Naive B cell (primary cell): Measurements from ENCODE around the gene ZNRD2. TPM values are rescaled to one million over a fixed set of nuclear protein-coding genes. Genes with fewer than 3 reads are reported as not detected.
"Not testable (repeated sequence)": the region's sequence is repeated elsewhere in the genome, so short reads cannot be mapped to it uniquely, and the experiment has no call there.

Experiments
- ATAC-seq, 2 donors: fragments of 150-1000 bp; cut with Tn5 transposase; 2 replicates each; pipeline ENCODE4 v1.10.0; 2021; ENCODE audit warnings: low read depth in 2 of 2, mild to moderate bottlenecking in 2 of 2, moderate library complexity in 2 of 2
- DNase-seq: peaks from one replicate; pipeline ENCODE4 v3.0.0; 2022
- H3K27ac Mint-ChIP-seq, 6 donors: one replicate each; pipeline ENCODE4 v1.8.0; 2020 to 2022; ENCODE audit warnings: mild to moderate bottlenecking in 6 of 6, mixed read lengths in 6 of 6, moderate library complexity in 5 of 6, inconsistent platforms in 2 of 6
- H3K27me3 Mint-ChIP-seq, 3 donors: one replicate each; pipeline ENCODE4 v1.8.0; 2021 to 2022; ENCODE audit warnings: mixed read lengths in 3 of 3, mild to moderate bottlenecking in 1 of 3
- H3K36me3 Mint-ChIP-seq, 2 donors: one replicate each; pipeline ENCODE4 v1.8.0; 2020 to 2022; ENCODE audit warnings: mixed read lengths in 2 of 2, inconsistent platforms in 1 of 2, mild to moderate bottlenecking in 1 of 2
- H3K4me1 Mint-ChIP-seq, 3 donors: one replicate each; pipeline ENCODE4 v1.8.0; 2020 to 2022; ENCODE audit warnings: mixed read lengths in 3 of 3, inconsistent platforms in 1 of 3, mild to moderate bottlenecking in 1 of 3, moderate library complexity in 1 of 3
- H3K4me3 Mint-ChIP-seq, 8 donors: one replicate each; pipeline ENCODE4 v1.8.0; 2020 to 2022; ENCODE audit warnings: mild to moderate bottlenecking in 8 of 8, mixed read lengths in 8 of 8, moderate library complexity in 8 of 8, inconsistent platforms in 2 of 8
- H3K9me3 Mint-ChIP-seq, 7 donors: one replicate each; pipeline ENCODE4 v1.8.0; 2020 to 2022; ENCODE audit warnings: mixed read lengths in 7 of 7, mild to moderate bottlenecking in 5 of 7, inconsistent platforms in 2 of 7, moderate library complexity in 1 of 7
- polyA plus RNA-seq, 6 donors: library from polyadenylated mRNA; unstranded; fragments of 300-500 nt; fragmentation: Illumina TruSeq; gene quantifications; one replicate each; pipeline ENCODE4 v1.2.3, GENCODE V29; 2021; ENCODE audit warnings: low read depth in 6 of 6

The ZNRD2 gene, protein sequence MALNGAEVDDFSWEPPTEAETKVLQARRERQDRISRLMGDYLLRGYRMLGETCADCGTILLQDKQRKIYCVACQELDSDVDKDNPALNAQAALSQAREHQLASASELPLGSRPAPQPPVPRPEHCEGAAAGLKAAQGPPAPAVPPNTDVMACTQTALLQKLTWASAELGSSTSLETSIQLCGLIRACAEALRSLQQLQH
- 10 to 100 TPM; 56.9 to 74.5 (median 69.8) TPM for polyA plus RNA-seq

DNA sequence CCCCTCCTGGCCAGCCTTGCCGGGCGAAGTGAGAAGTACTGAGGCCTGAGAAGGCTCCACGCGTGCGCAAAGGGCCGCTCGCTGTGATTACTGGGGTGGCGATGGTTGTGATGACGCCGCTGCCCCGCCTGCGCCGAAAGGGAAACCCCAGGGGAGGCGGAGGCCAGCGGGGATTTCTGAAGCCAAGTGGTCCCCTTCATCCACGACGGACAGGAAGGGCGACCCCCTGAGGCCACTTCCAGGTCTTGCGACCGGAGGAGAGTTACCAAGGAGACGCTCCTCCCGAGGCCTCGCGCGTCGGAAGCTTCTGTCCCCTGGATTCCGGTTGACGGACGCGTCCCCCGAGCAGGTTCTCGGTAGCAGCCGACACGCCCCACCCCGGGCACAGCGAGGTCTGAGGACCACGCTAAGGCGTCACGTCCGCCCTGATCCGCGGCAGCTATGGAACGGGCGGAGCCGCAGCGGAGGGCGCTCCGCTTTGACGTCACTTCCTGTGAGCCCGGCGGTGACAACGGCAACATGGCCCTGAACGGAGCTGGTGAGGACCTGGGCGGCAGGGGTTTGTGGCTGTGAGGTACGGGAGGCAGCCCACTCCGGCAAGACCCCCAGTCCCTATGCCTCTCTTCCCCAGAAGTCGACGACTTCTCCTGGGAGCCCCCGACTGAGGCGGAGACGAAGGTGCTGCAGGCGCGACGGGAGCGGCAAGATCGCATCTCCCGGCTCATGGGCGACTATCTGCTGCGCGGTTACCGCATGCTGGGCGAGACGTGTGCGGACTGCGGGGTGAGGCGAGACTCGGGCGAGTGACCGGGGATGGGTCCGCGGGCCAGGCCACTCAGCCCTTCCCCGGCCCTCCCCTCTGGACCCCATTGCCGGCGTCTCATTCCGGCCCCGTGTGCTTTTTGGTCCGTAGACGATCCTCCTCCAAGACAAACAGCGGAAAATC is at the start of gene ZNRD2:
ZNRD2 (plus strand) TSS at position 505 of the 946 bp plus-strand sequence; CDS start at position 520, 15 bp downstream.
- H3K27me3 Mint-ChIP-seq = no peaks in the 10 kb centered on the region
- peak; percentile 72 to 73 for ATAC-seq
- no peaks in the 10 kb centered on the region for H3K9me3 Mint-ChIP-seq
- peak; percentile 98 for DNase-seq
- H3K27ac Mint-ChIP-seq = peak within 1 kb of the TSS; percentile 99 to 100 (median 100)
- peaks cover 60 to 78% (median 77%) of the 10 kb centered on the region in 3 donors for H3K4me1 Mint-ChIP-seq
- H3K36me3 Mint-ChIP-seq = no peaks in the 10 kb centered on the region
- H3K4me3 Mint-ChIP-seq = peak within 1 kb of the TSS; percentile 96 to 99 (median 99)

DNA sequence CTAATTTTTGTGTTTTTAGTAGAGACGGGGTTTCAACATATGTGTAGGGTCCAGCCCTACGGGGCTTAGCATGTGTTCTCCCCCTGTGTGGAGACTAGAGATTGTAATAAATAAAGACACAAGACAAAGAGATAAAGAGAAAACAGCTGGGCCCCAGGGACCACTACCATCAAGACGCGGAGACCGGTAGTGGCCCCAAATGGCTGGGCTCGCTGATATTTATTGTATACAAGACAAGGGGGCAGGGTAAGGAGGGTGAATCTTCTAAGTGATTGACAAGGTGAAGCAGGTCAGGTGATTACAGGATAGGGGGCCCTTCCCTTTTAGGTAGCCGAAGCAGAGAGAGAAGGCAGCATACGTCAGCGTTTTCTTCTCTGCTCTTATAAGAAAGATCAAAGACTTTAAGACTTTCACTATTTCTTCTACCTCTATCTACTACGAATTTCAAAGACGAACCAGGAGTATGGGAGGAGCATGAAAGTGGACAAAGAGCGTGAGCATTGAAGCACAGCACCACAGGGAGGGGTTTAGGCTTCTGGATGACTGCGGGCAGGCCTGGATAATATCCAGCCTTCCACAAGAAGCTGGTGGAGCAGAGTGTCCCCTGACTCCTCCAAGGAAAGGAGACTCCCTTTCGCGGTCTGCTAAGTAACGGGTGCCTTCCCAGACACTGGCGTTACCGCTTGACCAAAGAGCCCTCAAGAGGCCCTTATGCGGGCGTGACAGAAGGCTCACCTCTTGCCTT is 48.3 kb upstream of the ZNRD2 start:
- ATAC-seq, H3K36me3 Mint-ChIP-seq, H3K9me3 Mint-ChIP-seq, DNase-seq, H3K27me3 Mint-ChIP-seq: not testable (repeated sequence)
- H3K4me1 Mint-ChIP-seq = peaks cover 32 to 48% (median 37%) of the 10 kb centered on the region in 3 donors
- H3K4me3 Mint-ChIP-seq = peak overlapping the region in 3 of 8 donors; percentile 13 to 91 (median 75)
- H3K27ac Mint-ChIP-seq = peak overlapping the region in 2 of 6 donors; percentile 40 to 70

DNA sequence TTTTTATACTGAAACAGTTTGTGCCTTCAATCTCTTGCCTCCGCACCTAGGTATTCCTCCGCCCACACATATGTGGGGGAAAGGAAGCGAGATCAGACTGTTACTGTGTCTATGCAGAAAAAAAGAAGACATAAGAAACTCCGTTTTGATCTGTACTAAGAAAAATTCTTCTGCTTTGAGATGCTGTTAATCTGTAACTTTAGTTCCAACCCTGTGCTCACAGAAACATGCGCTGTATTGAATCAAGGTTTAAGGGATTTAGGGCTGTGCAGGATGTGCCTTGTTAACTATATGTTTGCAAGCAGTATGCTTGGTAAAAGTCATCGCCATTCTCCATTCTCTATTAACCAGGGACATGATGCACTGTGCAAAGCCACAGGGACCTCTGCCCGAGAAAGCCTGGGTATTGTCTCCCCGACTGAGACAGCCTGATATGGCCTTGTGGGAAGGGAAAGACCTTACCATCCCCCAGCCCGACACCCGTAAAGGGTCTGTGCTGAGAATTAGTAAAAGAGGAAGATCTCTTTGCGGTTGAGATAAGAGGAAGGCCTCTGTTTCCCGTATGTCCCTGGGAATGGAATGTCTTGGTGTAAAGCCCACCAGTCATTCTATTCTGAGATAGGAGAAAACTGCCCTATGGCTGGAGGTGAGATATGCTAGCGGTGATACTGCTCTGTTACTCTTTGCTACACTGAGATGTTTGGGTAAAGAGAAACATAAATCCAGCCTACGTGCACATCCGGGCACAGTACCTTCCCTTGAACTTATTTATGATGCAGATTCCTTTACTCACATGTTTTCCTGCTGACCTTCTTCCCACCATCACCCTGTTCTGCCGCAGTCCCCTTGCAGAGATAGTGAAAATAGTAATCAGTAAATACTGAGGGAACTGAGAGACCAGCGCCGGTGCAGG is 47.3 kb upstream of the ZNRD2 start:
- Mint-ChIP-seq H3K27ac (peak overlapping the region in 5 of 6 donors; percentile 18 to 94 (median 87)), H3K4me1 (peaks cover 32 to 51% (median 37%) of the 10 kb centered on the region in 3 donors), H3K4me3 (peak overlapping the region; percentile 73 to 91 (median 82))
- H3K27me3 Mint-ChIP-seq, H3K9me3 Mint-ChIP-seq, H3K36me3 Mint-ChIP-seq: not testable (repeated sequence)
- DNase-seq (peak; percentile 48), ATAC-seq (peak; percentile 24)

DNA sequence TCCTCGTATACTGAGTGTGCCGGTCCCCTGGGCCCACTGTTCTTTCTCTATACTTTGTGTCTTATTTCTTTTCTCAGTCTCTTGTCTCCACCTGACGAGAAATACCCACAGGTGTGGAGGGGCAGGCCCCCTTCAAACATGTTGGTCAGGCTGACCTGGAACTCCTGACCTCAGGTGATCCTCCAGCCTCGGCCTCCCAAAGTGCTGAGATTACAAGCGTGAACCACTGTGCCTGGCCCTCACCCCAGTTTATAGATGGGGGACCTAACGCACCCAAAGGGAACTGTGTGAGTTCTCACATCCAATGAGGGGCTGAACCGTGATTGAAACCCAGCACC is 46.7 kb upstream of the ZNRD2 start:
- Mint-ChIP-seq H3K27ac (peak overlapping the region in 5 of 6 donors; percentile 18 to 96 (median 87)), H3K4me1 (peaks cover 32 to 51% (median 37%) of the 10 kb centered on the region in 3 donors), H3K4me3 (peak overlapping the region; percentile 73 to 91 (median 82))
- not testable (repeated sequence) for DNase-seq, H3K9me3 Mint-ChIP-seq, ATAC-seq, H3K36me3 Mint-ChIP-seq, H3K27me3 Mint-ChIP-seq

DNA sequence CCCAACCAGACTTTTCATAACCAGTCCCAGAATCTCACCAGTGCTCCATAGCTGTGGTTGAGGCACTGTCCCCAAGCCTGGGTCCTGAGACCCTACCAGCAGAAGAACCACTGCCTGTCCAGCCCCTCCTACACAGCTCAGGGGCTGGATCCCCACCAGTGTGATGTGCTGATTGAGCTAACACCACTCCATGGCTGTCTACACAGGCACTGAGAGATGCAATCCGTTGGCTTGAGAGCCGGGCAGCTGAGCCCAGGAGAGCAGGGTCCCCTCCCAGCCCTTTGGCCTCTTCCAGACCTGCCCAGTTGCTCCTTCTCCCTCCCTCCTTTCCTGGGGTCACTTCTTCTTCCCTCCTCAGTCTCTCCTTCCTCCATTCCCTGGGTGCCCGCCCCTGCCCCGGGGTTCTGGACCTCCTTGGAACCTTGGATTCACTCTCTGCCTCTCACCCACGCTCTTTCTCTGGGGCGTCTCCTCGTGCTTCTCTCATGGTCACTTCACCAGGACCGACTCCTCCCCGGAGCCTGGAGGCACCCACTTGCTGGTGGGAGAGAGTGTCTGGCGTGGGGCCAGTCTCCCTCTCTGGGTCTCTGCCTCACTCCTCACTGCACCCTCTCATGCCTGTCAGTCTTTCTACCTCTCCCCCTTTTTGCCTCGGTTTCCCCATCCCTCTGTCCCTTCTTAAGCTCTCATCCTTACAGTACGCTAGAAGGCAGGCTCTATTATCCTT is 46.1 kb upstream of the ZNRD2 start:
- no peaks in the 10 kb centered on the region for H3K36me3 Mint-ChIP-seq
- peak overlapping the region; percentile 63 to 91 (median 80) for H3K4me3 Mint-ChIP-seq
- ATAC-seq = peak; percentile 2 to 7
- H3K27me3 Mint-ChIP-seq = no peaks in the 10 kb centered on the region
- peaks cover 36 to 53% (median 37%) of the 10 kb centered on the region in 3 donors for H3K4me1 Mint-ChIP-seq
- H3K27ac Mint-ChIP-seq = peak overlapping the region; percentile 13 to 96 (median 90)
- H3K9me3 Mint-ChIP-seq = peaks cover 0 to 2% (median 0%) of the 10 kb centered on the region in 7 donors
- DNase-seq = no peak

DNA sequence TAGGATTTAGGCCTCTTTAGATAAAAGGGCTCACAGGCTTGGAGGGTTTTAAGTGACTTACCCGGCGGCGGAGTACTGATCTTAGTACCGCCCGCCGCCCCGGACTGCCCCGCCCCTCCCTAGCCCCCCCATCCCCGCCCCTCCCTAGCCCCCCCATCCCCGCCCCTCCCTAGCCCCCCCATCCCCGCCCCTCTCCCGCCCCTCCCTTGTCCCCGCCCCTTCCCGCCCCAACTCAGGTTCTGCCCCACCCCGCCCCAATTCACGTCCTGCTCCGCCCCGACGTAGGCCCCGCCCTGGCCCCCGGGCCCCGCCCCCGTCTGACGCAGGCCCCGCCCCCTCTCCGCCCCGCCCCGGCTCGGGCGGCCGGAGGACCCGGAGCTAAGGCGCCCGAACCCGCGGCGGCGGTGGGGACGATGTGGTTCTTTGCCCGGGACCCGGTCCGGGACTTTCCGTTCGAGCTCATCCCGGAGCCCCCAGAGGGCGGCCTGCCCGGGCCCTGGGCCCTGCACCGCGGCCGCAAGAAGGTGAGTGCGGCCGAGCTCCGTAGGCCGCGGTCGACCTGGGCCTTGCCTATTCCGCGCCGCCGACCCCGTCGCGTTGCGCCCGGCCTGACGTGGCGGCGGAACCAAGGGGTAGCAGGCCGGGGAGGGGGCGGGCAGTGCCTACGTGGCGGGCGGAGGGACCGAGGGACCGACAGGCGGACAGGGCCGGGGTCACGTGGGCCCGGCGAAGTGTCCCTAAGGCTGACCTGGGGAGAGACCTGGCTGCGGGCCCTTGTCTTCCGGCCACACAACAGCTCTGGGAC is 45.3 kb upstream of the ZNRD2 start, which contains the start of gene SCYL1:
SCYL1 (plus strand) TSS at position 343 of the 805 bp plus-strand sequence; CDS start at position 414, 71 bp downstream.
- peak within 1 kb of the TSS; percentile 79 to 96 (median 93) for H3K27ac Mint-ChIP-seq
- H3K36me3 Mint-ChIP-seq = no peaks in the 10 kb centered on the region
- H3K4me3 Mint-ChIP-seq = peak within 1 kb of the TSS; percentile 81 to 92 (median 84)
- ATAC-seq (peak; percentile 79 to 84), DNase-seq (peak; percentile 68)
- H3K9me3 Mint-ChIP-seq = peaks cover 0 to 2% (median 0%) of the 10 kb centered on the region in 7 donors
- H3K4me1 Mint-ChIP-seq = peaks cover 36 to 57% (median 37%) of the 10 kb centered on the region in 3 donors
- H3K27me3 Mint-ChIP-seq = no peaks in the 10 kb centered on the region

DNA sequence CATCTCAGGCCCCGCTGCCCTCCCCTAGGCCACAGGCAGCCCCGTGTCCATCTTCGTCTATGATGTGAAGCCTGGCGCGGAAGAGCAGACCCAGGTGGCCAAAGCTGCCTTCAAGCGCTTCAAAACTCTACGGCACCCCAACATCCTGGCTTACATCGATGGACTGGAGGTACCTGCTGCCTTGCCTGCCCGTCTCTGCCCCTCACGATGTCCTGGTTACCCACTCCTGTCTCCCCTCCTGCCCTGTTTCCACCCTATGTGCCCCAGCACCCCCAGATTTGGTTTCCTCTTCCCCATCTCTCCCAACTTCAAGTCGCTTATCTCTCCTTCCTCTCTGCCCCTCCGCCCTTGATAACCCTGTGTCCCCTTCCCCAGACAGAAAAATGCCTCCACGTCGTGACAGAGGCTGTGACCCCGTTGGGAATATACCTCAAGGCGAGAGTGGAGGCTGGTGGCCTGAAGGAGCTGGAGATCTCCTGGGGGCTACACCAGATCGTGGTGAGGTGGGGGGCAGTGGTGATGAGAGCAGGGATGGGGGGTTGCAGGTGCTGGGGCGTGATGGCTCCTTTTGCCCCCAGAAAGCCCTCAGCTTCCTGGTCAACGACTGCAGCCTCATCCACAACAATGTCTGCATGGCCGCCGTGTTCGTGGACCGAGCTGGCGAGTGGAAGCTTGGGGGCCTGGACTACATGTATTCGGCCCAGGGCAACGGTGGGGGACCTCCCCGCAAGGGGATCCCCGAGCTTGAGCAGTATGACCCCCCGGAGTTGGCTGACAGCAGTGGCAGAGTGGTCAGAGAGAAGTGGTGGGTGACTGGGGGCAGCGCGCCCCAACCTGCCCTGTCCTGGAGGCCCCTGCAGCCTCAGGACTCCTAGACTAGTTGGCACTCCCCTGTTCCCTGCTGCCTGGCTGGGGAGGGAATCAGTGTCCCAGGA is 44.5 kb upstream of the ZNRD2 start:
- Mint-ChIP-seq H3K27ac (peak overlapping the region; percentile 64 to 93 (median 83)), H3K4me3 (peak overlapping the region; percentile 81 to 92 (median 84)), H3K9me3 (peaks cover 0 to 2% (median 0%) of the 10 kb centered on the region in 7 donors), H3K4me1 (peaks cover 36 to 60% (median 37%) of the 10 kb centered on the region in 3 donors), H3K27me3 (no peaks in the 10 kb centered on the region), H3K36me3 (no peaks in the 10 kb centered on the region)
- no peak for DNase-seq
- peak; percentile 13 to 17 for ATAC-seq

DNA sequence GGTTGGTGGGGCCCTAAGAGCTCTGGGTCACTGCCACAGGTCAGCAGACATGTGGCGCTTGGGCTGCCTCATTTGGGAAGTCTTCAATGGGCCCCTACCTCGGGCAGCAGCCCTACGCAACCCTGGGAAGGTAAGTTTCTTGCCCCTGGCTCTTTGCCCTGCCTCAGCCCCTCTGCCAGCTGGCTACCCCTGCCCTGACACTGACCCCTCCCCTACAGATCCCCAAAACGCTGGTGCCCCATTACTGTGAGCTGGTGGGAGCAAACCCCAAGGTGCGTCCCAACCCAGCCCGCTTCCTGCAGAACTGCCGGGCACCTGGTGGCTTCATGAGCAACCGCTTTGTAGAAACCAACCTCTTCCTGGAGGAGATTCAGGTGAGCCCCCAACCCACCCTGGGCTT is 43.5 kb upstream of the ZNRD2 start:
- Mint-ChIP-seq H3K27ac (peak overlapping the region in 2 of 6 donors; percentile 23 to 81), H3K4me1 (peaks cover 35 to 56% (median 42%) of the 10 kb centered on the region in 3 donors), H3K27me3 (no peaks in the 10 kb centered on the region), H3K4me3 (peak overlapping the region; percentile 42 to 92 (median 72)), H3K9me3 (peaks cover 0 to 2% (median 0%) of the 10 kb centered on the region in 7 donors), H3K36me3 (no peaks in the 10 kb centered on the region)
- ATAC-seq = no peak
- DNase-seq = no peak

DNA sequence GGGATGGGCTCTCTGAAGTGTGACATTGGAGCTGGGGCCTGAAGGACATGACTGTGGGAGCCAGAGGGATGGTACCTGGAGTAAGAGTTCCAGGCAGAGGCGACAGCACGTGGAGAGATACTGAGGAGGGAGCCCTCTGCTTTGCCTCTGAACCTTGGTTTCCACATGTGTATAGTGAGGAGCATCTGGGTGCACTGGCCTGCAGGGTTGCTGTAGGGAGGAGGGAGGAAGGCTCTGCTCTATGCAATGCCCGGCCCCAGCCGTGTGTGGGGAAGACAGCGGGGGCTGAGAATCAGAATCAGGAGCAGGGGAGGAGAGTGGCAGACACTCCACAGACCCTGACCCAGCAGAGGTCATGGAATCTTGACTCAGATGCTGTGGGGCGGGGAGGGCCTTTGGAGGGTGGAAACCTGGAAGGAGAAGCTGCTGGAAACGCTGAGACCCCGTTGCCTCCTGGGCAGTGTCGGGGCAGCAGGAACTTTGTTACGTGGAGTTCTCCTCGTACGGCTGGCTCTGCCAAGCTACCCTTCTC is 41.4 kb upstream of the ZNRD2 start:
- Mint-ChIP-seq H3K9me3 (peaks cover 0 to 2% (median 0%) of the 10 kb centered on the region in 7 donors), H3K4me3 (peak overlapping the region in 2 of 8 donors; percentile 33 to 38), H3K4me1 (peaks cover 17 to 35% (median 24%) of the 10 kb centered on the region in 3 donors), H3K27ac (peak overlapping the region in 1 of 6 donors; percentile 34), H3K27me3 (no peaks in the 10 kb centered on the region), H3K36me3 (no peaks in the 10 kb centered on the region)
- DNase-seq (no peak), ATAC-seq (no peak)
